Esophagus muscularis mucosa (tissue), 4 donors: Measurements from ENCODE around the gene FES.

Source experiments
- EP300 ChIP-seq: sonication (generic); formaldehyde crosslinking; IDR thresholded peaks from one replicate; pipeline ENCODE4 v1.6.1; 2017; ENCODE audit warnings: antibody characterized with exemption
- POLR2A ChIP-seq: fragments of 450-650 bp; IDR thresholded peaks from one replicate; pipeline ENCODE4 v1.6.1; 2017; ENCODE audit warnings: antibody characterized with exemption, moderate library complexity, mild to moderate bottlenecking, low read depth
- POLR2AphosphoS5 ChIP-seq, 2 donors: sonication (generic); formaldehyde crosslinking; IDR thresholded peaks; one replicate each; pipeline ENCODE4 v1.6.1; 2017; ENCODE audit warnings: antibody characterized with exemption in 2 of 2
- TF ChIP-seq, protein P1 (sequence below), 3 experiments: fragments of 200-600 bp in 2 of 3; fragments of 450-650 bp in 1 of 3; sonication (generic) in 2 of 3; IDR thresholded peaks; one replicate each; pipeline ENCODE4 v1.5.1; 2017 to 2019; ENCODE audit warnings: antibody characterized with exemption in 3 of 3, mild to moderate bottlenecking in 2 of 3, moderate library complexity in 1 of 3

DNA sequence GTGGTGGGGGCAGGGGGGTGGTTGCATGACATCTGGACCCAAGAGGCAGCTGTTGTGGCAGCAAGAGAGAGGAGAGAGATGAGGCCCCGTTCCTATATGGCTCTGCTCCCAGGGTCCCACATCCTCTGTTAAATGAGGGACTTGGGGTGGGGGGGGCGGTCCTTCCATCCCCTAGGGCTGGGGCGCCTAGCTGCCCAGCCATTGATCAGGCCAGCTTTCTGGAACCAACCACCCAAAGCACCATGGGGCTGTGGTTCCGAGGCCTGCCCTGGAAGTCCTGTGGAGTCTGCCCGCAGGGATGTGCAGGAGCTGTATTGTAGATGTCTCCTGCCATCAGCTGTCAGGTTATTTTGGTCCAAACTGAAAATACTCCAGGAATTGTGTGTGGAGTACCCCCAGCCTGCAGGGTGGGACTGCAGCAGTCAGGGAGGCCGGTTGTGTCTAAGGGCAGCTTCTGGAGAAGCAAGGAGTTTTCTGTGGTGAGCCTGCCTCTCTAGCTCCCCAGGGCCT, 10.8 kb upstream of the FES start:
- TF ChIP-seq, protein P1, sequence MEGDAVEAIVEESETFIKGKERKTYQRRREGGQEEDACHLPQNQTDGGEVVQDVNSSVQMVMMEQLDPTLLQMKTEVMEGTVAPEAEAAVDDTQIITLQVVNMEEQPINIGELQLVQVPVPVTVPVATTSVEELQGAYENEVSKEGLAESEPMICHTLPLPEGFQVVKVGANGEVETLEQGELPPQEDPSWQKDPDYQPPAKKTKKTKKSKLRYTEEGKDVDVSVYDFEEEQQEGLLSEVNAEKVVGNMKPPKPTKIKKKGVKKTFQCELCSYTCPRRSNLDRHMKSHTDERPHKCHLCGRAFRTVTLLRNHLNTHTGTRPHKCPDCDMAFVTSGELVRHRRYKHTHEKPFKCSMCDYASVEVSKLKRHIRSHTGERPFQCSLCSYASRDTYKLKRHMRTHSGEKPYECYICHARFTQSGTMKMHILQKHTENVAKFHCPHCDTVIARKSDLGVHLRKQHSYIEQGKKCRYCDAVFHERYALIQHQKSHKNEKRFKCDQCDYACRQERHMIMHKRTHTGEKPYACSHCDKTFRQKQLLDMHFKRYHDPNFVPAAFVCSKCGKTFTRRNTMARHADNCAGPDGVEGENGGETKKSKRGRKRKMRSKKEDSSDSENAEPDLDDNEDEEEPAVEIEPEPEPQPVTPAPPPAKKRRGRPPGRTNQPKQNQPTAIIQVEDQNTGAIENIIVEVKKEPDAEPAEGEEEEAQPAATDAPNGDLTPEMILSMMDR (IDR thresholded peaks at IDR 0.05), result no peak
- TF ChIP-seq EP300 (no peak), POLR2A (no peak), POLR2AphosphoS5 (IDR thresholded peaks at IDR 0.05) (no peak)
